HepG2 (cell line): ENCODE results near the gene RARA. TPM values are rescaled to one million over a fixed set of nuclear protein-coding genes. Genes with fewer than 3 reads are reported as not detected.

ENCODE experiments used
- AHDC1 ChIP-seq: sonication (generic); formaldehyde crosslinking; IDR thresholded peaks from 2 replicates; pipeline ENCODE4 v1.5.1; 2020; ENCODE audit warnings: mild to moderate bottlenecking, missing genetic modification reagents, borderline replicate concordance
- CEBPZ ChIP-seq: IDR thresholded peaks from 2 replicates; pipeline ENCODE4 v1.6.1; 2012; ENCODE audit warnings: low read length, improper control_type of control experiment
- CENPT ChIP-seq: sonication (generic); formaldehyde crosslinking; IDR thresholded peaks from 2 replicates; pipeline ENCODE4 v1.8.0; 2022; ENCODE audit warnings: low read depth, mild to moderate bottlenecking, moderate library complexity, missing genetic modification reagents
- FOXJ3 ChIP-seq: sonication (generic); formaldehyde crosslinking; IDR thresholded peaks from 2 replicates; pipeline ENCODE4 v1.4.0; 2020; ENCODE audit warnings: missing genetic modification reagents, mild to moderate bottlenecking, borderline replicate concordance
- KDM5B ChIP-seq: sonication (generic); formaldehyde crosslinking; IDR thresholded peaks from 2 replicates; pipeline ENCODE4 v1.4.0; 2020; ENCODE audit warnings: missing genetic modification reagents, mild to moderate bottlenecking, borderline replicate concordance
- TFAP4 ChIP-seq: sonication (generic); IDR thresholded peaks from 2 replicates; pipeline ENCODE4 v1.6.1; 2016; ENCODE audit warnings: low read depth, borderline replicate concordance
- ZNF264 ChIP-seq: sonication (generic); formaldehyde crosslinking; IDR thresholded peaks from 2 replicates; pipeline ENCODE4 v1.4.0; 2020; ENCODE audit warnings: missing genetic modification reagents
- ZNF382 ChIP-seq: sonication (generic); formaldehyde crosslinking; IDR thresholded peaks from 2 replicates; pipeline ENCODE4 v1.5.0; 2020; ENCODE audit warnings: missing genetic modification reagents, mild to moderate bottlenecking, borderline replicate concordance
- ZNF451 ChIP-seq: sonication (generic); formaldehyde crosslinking; IDR thresholded peaks from 2 replicates; pipeline ENCODE4 v1.5.0; 2020; ENCODE audit warnings: mild to moderate bottlenecking, missing genetic modification reagents
- ZNF597 ChIP-seq: sonication (generic); formaldehyde crosslinking; IDR thresholded peaks from 2 replicates; pipeline ENCODE4 v1.5.0; 2020; ENCODE audit warnings: missing genetic modification reagents
- ZSCAN31 ChIP-seq: sonication (generic); formaldehyde crosslinking; IDR thresholded peaks from 2 replicates; pipeline ENCODE4 v1.5.0; 2020; ENCODE audit warnings: low read depth, mild to moderate bottlenecking, missing genetic modification reagents
- polyA plus RNA-seq, 8 experiments: library from polyadenylated mRNA; depleted of rRNA in 3 of 8; stranded (reverse) in 7 of 8; unstranded in 1 of 8; fragments of >200 nt; fragmentation: Illumina TruSeq in 4 of 8; extraction: Trizol in 4 of 8; gene quantifications; 2 replicates each; pipeline versions ENCODE4 v1.2.1 to v1.2.3, GENCODE V29; 2011 to 2016; ENCODE audit warnings: low read depth in 4 of 8, missing spikeins in 1 of 8, mixed read lengths in 1 of 8; ENCODE audit not compliant: insufficient read depth in 1 of 8
- total RNA-seq, 5 experiments: library from RNA; depleted of rRNA; stranded (reverse); fragments of >200 nt; fragmentation: Illumina TruSeq; extraction: Trizol; gene quantifications; 2 replicates each; pipeline ENCODE4 v1.2.3, GENCODE V29; 2016; ENCODE audit warnings: low read depth in 1 of 5
- TF ChIP-seq, protein P1 (sequence below): sonication (generic); formaldehyde crosslinking; IDR thresholded peaks from 2 replicates; pipeline ENCODE4 v1.8.1; 2023; ENCODE audit warnings: mild to moderate bottlenecking, moderate library complexity, missing genetic modification reagents
- TF ChIP-seq, protein P2 (sequence below): sonication (generic); formaldehyde crosslinking; IDR thresholded peaks from 2 replicates; pipeline ENCODE4 v1.9.0; 2021; ENCODE audit warnings: missing genetic modification reagents, borderline replicate concordance

The RARA gene
- total and polyA plus RNA-seq, 2 of the 13 experiments (the other 11 are each of a cell fraction or from before 2014, with no cell fraction given) = 6.4 to 8.6 TPM

- no peak for TF ChIP-seq ZSCAN31 (CRISPR knock-in tag)
- 0 out of 2 replicates have a peak, but pooled peaks have one; percentile 7 for TF ChIP-seq ZNF264 (CRISPR knock-in tag)
- peak; percentile 71; the same call in 1 of the 2 replicates for TF ChIP-seq KDM5B (CRISPR knock-in tag)
- TF ChIP-seq ZNF597 = no peak
- TF ChIP-seq AHDC1 (CRISPR knock-in tag) = no peak
- no peak for TF ChIP-seq CENPT (CRISPR knock-in tag)
- TF ChIP-seq, protein P1, sequence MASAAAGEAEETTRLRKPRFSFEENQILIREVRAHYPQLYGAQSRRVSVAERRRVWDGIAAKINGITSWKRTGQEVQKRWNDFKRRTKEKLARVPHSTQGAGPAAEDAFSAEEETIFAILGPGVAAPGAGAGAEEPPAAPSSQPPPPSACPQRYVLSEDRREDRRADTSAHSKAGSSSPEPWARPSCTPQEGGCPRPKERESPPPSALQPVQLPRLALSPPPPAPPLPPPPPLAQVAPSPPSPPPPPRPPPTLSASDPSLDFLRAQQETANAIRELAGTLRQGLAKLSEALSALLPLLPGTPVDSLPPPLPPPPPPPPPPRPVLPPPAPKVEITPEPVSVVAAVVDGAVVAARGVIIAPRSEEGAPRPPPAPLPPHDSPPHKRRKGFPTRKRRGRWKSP (CRISPR knock-in tag) = peak; percentile 98
- peak; percentile 85 for TF ChIP-seq ZNF451 (CRISPR knock-in tag)
- TF ChIP-seq, protein P2, sequence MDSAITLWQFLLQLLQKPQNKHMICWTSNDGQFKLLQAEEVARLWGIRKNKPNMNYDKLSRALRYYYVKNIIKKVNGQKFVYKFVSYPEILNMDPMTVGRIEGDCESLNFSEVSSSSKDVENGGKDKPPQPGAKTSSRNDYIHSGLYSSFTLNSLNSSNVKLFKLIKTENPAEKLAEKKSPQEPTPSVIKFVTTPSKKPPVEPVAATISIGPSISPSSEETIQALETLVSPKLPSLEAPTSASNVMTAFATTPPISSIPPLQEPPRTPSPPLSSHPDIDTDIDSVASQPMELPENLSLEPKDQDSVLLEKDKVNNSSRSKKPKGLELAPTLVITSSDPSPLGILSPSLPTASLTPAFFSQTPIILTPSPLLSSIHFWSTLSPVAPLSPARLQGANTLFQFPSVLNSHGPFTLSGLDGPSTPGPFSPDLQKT (CRISPR knock-in tag) = no peak; the same call in 1 of the 2 replicates
- no peak for TF ChIP-seq ZNF382 (CRISPR knock-in tag)
- TF ChIP-seq TFAP4 = peak; percentile 23; the same call in 1 of the 2 replicates
- TF ChIP-seq CEBPZ = no peak
- TF ChIP-seq FOXJ3 (CRISPR knock-in tag) = no peak
These were observed 21.2 kb upstream of the RARA start, which contains the start of gene CDC6 (continued) for GRCh38 chr17:40287494-40288369.
